AG04450 (cell line): Measurements from ENCODE around the gene GABRA6. TPM values are rescaled to one million over a fixed set of nuclear protein-coding genes. Genes with fewer than 3 reads are reported as not detected.
"Not testable (repeated sequence)": the region's sequence is repeated elsewhere in the genome, so short reads cannot be mapped to it uniquely, and the experiment has no call there.

ENCODE experiments used
- CTCF ChIA-PET: fragments of 300-600, 350-600 bp; formaldehyde crosslinking; extraction: SDS; loops from one replicate; lab custom pipeline; 2022; ENCODE audit warnings: antibody characterized with exemption, inconsistent platforms; lab: Charles Lee
- POLR2A ChIA-PET: fragments of 350-600 bp; formaldehyde crosslinking; extraction: SDS; loops from one replicate; lab custom pipeline; 2021; ENCODE audit warnings: antibody characterized with exemption, inconsistent platforms; lab: Yijun Ruan, JAX
- DNase-seq: peaks from one replicate; pipeline ENCODE4 v3.0.0-alpha.2; 2011; ENCODE audit warnings: low read depth, low spot score
- H3K27ac ChIP-seq: one replicate; pipeline ENCODE4 v1.5.1; 2012; ENCODE audit warnings: low read depth, low read length, control low read depth
- H3K27me3 ChIP-seq: one replicate; pipeline ENCODE4 v1.6.0; 2012; ENCODE audit warnings: low read length; ENCODE audit not compliant: control insufficient read depth, insufficient read depth
- H3K4me3 ChIP-seq: 2 replicates; pipeline ENCODE4 v1.5.1; 2011; ENCODE audit warnings: mild to moderate bottlenecking, low read depth, low read length, control low read depth
- H3K9me3 ChIP-seq: 2 replicates; pipeline ENCODE4 v1.5.1; 2012; ENCODE audit warnings: low read length; ENCODE audit not compliant: control insufficient read depth, insufficient read depth
- CTCF ChIP-seq: IDR thresholded peaks from 2 replicates; pipeline ENCODE4 v1.5.1; 2011; ENCODE audit warnings: low read depth, low read length, control low read depth, inconsistent platforms
- polyA minus RNA-seq: library from RNA; depleted of rRNA, polyadenylated mRNA; stranded (reverse); fragments of >200 nt; gene quantifications from 2 replicates; pipeline ENCODE4 v1.2.3, GENCODE V29; 2011; rRNA and poly(A)+ RNA removed
- polyA plus RNA-seq: library from polyadenylated mRNA; depleted of rRNA; stranded (reverse); fragments of >200 nt; gene quantifications from 2 replicates; pipeline ENCODE4 v1.2.3, GENCODE V29; 2011; rRNA removed

The GABRA6 gene
- polyA plus RNA-seq (not detected in 2 replicates), polyA minus RNA-seq (not detected in 2 replicates)

- no peak for DNase-seq
- ChIA-PET POLR2A (no interaction called here), CTCF (no interaction called here)
- H3K9me3 ChIP-seq: peaks cover 3% of the 10 kb centered on the region; the same call in 1 of the 2 replicates
- no peaks in the 10 kb centered on the region for H3K27me3 ChIP-seq
- no peak within 1 kb of the TSS for H3K27ac ChIP-seq
- H3K4me3 ChIP-seq: no peak within 1 kb of the TSS
- TF ChIP-seq CTCF: no peak
Measured at GRCh38 chr5:161685461-161685860, at the start of gene GABRA6. TSS of gene GABRA6 (plus strand) at chr5:161685721. CDS start at chr5:161685990, 269 bp downstream.

- no peak for TF ChIP-seq CTCF
Measured at GRCh38 chr5:161637591-161637990, 47.9 kb upstream of the GABRA6 start.

GRCh38 chr5:161641444-161641843 lies 44.1 kb upstream of the GABRA6 start:
- no peak overlapping the region for H3K27ac ChIP-seq
- no peaks in the 10 kb centered on the region for H3K27me3 ChIP-seq
- ChIA-PET CTCF (no interaction called here), POLR2A (no interaction called here)
- TF ChIP-seq CTCF: no peak
- no peak overlapping the region for H3K4me3 ChIP-seq
- peaks cover 3% of the 10 kb centered on the region; the same call in 1 of the 2 replicates for H3K9me3 ChIP-seq
- no peak for DNase-seq

More at GRCh38 chr5:161637591-161637990, 47.9 kb upstream of the GABRA6 start:
- Histone ChIP-seq H3K9me3 (peaks cover 3% of the 10 kb centered on the region; the same call in 1 of the 2 replicates), H3K27ac (no peak overlapping the region), H3K4me3 (no peak overlapping the region), H3K27me3 (no peaks in the 10 kb centered on the region)
- ChIA-PET CTCF (no interaction called here), POLR2A (no interaction called here)
- no peak for DNase-seq

- ChIA-PET CTCF (no interaction called here), POLR2A (no interaction called here)
- H3K4me3 ChIP-seq: no peak overlapping the region
- H3K27ac ChIP-seq: no peak overlapping the region
- TF ChIP-seq CTCF: no peak
- no peak for DNase-seq
- peaks cover 6% of the 10 kb centered on the region; the same call in 1 of the 2 replicates for H3K9me3 ChIP-seq
- no peaks in the 10 kb centered on the region for H3K27me3 ChIP-seq
Measured at GRCh38 chr5:161645264-161645663, 40.3 kb upstream of the GABRA6 start.

- POLR2A ChIA-PET, H3K27ac ChIP-seq, H3K27me3 ChIP-seq, H3K4me3 ChIP-seq, H3K9me3 ChIP-seq, CTCF ChIA-PET, DNase-seq: not testable (repeated sequence)
Measured at GRCh38 chr5:161651926-161652325, 33.6 kb upstream of the GABRA6 start.
